ENCODE data around the gene TSPAN18. TPM values are rescaled to one million over a fixed set of nuclear protein-coding genes. Genes with fewer than 3 reads are reported as not detected.

Gene TSPAN18
- total RNA-seq, 1 experiment from 2014 or later: 13.3 TPM

DNA sequence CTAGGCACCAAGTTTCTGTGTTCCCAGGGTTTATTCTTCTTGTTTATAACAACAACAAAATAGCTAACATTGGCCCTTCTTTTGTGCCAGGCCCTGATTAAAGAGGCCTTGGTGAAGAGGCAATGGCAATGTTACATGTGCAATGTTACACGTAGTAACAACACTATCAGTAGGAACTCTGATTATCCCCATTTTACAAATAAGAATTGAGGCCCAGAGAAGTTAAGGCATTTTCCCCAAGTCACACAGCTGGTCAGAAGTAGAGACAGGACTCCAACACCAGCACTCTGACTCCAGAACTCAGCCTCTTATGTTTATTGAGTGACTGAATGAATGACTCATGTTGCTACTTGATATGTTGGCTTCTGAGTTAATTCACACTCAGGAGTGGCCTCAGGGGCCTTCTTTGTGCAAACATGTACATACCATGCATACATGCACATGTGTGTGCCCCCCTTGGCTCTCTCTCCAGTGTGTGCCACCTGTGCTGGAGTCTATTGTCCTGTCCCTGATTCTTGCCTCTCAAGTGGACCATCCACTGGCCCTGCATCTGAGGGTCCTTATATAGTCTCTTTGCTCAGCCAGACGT, 125.5 kb downstream of the TSPAN18 start:
- no peak for DNase-seq (ENCODE audit: low spot score)
- in situ Hi-C loops (cut with HindIII; ENCODE audit: low sequenced_read_pairs): loop anchor here (5.0 kb wide), 1 partner anchor 40 kb away; no protein-coding TSS in a partner anchor

DNA sequence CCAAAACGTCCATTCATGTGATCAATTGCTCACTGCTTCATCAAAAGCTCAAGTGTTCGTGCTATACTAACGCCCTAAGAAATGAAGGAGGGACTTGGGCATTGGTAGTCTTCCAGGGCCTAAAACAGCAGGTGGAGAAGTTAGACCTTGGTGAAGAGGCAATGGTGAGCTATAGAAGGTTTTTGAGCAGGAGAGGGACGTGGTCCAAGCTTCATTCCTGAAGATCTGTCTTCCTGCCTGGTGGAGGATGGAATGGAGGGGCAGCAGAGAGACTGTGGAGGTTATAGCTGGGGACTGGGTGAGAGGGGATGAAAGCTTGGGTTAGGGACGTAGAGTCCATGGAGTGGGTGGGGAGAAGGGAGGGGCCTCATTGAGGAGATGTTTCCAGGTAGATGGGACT, 126.2 kb downstream of the TSPAN18 start:
- no peak for DNase-seq (ENCODE audit: low spot score)
- in situ Hi-C loops (cut with HindIII; ENCODE audit: low sequenced_read_pairs): loop anchor here (5.0 kb wide), 1 partner anchor 39 kb away; no protein-coding TSS in a partner anchor

DNA sequence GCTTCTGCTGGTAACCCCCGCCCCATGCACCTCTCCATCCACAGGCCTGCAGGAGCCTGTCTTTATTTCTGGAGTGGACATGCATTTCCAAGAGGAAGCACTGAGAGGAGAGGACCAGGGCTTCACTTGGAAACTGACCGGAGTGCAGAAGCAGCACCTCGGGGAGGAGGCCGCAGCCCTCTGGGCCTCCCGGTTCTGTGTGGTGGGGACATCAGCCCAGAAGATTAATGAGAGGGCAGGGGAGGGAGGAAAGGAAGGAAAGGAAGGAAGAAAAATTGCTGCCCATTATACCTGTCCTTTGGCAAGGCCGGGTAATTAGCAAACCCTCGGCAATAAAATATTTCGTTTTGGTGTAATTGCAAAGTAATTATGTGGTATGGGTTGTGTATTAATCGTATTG, 126.9 kb downstream of the TSPAN18 start:
- in situ Hi-C loops (cut with HindIII; ENCODE audit: low sequenced_read_pairs): loop anchor here (5.0 kb wide), 1 partner anchor 39 kb away; no protein-coding TSS in a partner anchor
- no peak for DNase-seq (ENCODE audit: low spot score)

DNA sequence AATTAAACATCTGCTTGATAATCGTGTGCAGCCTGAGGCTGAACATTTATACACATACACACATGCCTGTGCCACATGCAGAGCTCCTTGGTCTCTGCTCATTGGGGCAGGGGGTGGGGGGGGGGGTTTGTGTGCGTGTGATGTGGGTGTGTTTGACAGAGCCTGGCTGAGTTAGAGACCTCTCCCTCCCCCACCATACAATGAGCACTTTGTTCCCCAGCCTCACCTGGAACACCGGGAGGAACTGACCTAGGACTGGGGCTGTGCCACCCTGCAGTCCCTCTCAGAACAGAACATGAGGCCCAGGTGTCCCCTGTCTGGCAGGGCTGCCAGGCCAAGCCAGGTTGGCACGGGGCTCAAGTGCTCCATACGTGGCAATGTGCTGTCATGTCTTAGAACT, 127.3 kb downstream of the TSPAN18 start:
- in situ Hi-C loops (cut with HindIII; ENCODE audit: low sequenced_read_pairs): loop anchor here (5.0 kb wide), 1 partner anchor 38 kb away; no protein-coding TSS in a partner anchor
- DNase-seq (ENCODE audit: low spot score): no peak

DNA sequence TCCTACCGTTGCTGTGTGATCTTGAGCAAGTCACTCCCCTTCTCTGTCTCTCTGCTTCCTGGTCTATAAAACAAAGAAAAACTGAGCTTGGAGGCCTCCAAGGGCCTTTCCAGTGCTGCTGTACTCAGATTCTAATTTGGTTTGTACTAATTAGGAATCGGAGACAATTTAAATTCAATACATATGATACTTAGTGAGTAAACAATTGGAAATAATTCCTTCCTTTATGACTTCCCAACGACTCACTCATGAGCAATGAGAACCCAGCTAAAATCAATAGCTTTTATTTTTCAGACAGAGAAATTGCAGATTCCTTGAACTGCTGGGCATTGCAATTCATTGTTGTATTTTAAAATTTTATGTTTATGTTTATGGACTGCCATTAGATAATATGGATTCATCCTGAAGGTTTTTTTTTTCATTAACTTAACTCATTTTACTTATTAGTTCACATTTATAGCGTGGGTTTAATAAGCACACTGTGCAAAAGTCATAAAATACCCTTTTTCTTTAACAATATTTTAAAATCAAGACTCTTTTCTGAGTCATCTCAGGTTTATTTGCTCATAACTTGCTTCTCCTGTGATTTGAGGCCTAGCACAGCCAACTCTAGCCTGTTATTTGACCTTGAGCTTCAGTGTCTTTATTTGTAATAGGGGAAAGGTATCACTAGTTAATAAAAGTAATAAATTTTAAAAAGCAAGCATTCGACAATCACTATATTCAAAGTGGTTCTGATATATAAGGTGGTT, 128.2 kb downstream of the TSPAN18 start:
- no peak for DNase-seq (ENCODE audit: low spot score)
- in situ Hi-C loops (cut with HindIII; ENCODE audit: low sequenced_read_pairs): loop anchor here (5.0 kb wide), 1 partner anchor 37 kb away; no protein-coding TSS in a partner anchor

DNA sequence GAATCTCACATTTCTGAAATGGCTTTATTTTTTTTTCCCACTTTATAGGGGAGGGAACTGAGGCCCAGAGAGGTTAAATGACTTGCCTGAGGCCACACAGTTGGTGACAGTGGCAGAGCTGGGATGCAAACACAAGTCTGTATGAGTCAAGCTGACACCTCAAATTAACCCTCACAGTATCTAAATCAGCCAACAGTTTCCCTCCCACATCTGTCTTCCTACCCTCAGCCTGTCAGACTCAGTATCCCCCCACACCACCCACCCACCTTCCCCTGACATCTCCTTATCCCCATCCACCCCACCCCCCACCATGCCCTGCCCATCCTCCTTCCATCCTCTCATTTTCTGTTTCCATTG, 128.7 kb downstream of the TSPAN18 start:
- no peak for DNase-seq (ENCODE audit: low spot score)
- in situ Hi-C loops (cut with HindIII; ENCODE audit: low sequenced_read_pairs): no loop called here

DNA sequence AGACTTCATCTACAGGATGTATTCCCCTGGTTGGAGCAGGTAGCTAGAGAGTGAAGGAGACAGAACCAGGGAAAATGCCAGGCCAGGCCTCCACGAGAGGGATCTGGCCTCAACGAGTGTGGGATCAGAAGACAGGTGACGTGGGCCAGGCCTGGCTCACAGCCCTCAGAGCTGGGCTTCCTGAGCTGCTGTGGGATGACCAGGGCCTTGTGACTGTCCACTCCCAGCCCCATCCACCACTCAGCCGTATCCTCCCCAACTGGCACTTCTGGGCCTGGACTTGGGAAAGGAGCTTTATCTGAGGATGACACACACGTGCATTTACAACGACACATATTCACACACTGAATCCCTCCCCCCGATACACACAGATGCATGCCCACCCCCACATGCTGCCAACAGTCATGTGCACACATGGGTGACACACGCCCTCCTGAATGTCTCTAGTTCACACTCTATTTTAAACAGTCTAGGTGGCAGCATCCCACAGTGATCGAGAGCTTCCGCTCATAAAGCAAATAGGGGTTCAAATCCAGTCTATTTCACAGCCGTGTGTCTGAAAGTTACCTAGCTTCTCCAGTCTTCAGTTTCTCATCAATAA, 130.8 kb downstream of the TSPAN18 start:
- in situ Hi-C loops (cut with HindIII; ENCODE audit: low sequenced_read_pairs): no loop called here
- DNase-seq (ENCODE audit: low spot score): peak; percentile 60

DNA sequence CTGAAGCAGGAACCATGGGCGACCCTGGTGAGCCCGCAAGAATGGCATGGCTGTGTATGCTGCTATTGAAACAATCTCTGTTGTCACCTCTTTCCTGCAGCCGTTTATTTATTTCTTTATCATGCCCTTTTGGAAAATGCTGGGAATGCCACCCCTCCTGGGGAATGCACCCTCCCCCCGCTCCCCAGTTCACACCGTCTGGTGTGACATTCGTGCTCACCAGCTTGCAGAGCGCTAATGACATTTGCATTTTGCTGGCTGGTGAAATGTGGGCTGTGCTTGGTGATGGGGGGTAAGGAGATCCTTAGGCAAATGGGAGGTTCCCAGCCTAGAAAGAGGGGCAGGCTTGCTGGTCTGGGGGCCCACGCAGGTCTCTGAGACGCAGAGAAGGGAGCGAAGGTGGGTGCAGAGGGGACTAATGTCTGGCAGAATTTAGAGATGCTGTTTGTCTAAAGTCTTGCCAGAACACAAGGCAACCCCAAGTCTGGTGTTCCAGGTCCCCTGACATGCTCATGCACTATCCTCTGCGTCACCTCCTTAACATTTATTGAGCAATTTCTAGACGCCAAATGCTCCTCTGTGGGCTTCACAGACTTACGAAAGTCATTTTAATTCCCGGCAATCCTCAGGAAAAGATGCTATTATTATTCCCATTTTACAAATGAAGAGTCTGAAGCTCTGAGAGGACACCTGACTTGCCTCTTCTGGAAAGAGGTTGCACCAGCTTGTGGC, 132.2 kb downstream of the TSPAN18 start:
- in situ Hi-C loops (cut with HindIII; ENCODE audit: low sequenced_read_pairs): no loop called here
- DNase-seq (ENCODE audit: low spot score): peak; percentile 69

DNA sequence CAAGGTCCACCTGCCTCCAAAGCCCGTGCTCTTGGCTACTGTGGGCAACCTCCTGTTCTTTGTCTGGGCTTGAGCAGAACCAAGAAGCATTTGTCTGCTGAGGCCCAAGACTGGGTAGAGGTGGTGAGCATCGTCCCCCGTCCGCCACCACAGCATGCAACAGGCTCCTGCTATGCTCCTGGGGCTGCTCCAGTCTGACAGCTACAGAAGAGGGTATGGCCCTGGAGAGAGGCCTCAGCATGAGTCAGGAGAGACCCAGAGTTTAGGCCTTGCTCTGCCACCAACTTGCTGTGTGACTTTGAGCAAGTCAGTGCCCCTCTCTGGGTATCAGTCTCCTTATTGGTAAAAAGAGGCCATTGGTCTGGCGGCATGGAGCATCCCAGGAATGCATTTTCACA, 132.8 kb downstream of the TSPAN18 start:
- in situ Hi-C loops (cut with HindIII; ENCODE audit: low sequenced_read_pairs): no loop called here
- DNase-seq (ENCODE audit: low spot score): no peak

DNA sequence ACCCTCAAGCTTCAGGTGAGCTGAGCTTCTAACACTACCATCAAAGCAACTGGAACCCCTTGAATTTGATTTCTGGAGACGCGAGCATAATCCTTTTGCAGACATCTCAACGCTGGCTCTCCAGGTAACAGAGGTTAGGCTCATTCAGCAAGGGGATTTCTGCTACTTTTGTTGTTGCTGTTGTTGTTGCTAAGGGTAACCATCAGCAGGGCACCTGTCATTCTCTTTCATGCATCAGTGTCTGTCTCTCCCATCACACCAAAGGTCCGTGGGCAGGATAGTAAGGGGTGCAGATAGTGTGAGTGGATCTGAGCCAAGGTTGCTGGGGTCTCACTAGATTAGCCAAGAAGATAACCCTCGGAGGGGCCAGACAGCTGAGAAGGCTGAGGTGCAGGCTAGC, 133.6 kb downstream of the TSPAN18 start:
- in situ Hi-C loops (cut with HindIII; ENCODE audit: low sequenced_read_pairs): no loop called here
- no peak for DNase-seq (ENCODE audit: low spot score)

DNA sequence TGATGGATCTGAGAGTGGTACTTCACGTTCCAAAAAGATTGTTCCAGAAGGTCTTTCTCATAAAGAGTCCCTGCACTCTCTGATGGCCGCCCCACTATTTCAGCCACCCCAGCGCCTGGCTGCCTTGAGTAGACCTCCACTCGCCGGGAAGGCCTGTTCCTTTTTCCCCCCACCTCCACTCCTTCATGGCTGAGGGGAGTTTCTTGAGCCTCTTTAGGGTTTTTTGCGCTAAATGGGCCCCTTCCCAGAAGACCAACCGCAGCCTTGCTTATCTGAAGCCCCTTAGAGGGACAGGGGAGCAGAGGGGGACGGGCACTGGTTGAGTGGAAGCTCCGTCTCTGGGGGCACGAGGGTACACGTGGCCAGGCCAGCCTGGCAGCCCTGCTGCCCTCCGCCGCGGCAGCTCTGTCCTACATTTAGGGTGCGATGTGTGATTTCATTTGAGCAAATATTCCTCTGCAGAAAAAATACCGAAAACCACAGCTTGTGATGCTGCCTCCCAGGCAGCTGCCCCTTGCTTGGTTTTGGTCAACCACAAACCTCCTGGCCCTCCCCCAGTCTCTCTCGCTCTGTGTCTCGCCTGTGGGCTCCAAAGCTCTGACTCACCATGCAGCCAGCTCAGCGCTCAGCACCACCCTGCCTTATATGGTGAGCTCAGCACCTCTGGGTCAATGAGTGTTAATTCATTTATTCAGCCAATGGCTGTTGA, 135.2 kb downstream of the TSPAN18 start:
- DNase-seq (ENCODE audit: low spot score): peak; percentile 76
- in situ Hi-C loops (cut with HindIII; ENCODE audit: low sequenced_read_pairs): no loop called here

DNA sequence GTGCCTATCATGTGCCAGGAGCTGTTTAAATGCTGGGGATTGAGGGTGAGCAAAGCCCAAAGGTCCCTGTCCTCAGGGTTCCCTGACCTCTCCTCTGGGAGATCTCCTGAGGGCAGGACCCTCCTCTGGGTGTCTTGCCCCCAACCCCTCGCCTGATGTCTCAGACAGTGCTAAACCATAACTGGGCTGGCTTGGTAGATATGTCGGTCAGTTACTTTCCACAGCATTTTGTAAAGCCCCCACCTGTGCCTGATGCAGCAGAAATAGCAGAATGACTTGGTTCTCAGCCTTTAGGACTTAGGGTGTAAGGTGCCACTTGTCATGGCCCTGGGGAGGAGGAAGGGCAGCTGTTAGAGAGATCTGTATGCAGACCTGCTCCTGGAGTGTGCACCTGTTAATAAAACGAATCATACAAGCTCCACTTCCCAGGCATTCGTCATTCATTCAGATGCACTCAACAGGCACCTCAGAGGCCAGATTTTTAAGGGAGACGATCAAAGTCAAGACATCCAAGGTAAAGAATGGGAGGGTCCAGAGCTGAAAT, 135.9 kb downstream of the TSPAN18 start:
- DNase-seq (ENCODE audit: low spot score): peak; percentile 55
- in situ Hi-C loops (cut with HindIII; ENCODE audit: low sequenced_read_pairs): no loop called here

DNA sequence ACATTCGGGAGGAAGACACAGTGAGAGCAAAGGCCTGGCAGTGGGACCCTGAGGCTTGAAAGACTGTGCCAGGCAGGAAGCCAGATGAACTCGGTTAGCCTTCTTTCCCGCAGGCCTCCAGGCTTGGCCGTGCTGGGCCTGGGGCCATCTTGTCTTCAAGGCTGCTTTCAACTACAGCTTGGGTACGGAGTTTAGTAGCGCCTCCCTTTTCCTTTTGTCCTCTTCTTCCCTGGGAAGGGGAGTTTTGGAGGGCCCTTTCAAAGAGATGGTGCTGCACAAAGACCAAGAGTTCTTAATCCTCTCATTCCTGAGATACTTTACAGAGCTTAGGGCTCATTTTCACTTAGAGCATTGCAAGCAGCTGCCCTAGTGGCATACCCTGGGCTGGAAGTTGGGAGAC, 136.5 kb downstream of the TSPAN18 start:
- in situ Hi-C loops (cut with HindIII; ENCODE audit: low sequenced_read_pairs): no loop called here

DNA sequence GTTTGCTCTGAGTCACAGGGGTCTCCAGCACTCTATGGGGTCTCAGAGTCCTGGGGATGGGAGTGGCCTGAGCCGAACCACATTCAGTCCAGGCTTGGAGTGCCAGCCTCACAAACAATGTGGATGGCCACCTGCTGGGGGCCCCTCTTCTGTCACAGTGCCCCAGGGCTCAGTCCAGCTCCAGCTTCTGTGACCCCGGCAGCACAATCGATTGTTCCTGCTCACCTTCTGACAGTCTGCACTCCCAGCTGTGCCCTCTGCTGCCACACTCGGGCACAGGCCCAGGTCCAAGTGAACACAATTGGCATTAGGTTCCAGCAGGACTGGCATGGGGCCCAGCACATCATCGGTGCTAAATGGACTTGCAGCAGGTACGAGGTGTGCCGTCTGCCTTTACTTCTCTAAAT, 139.1 kb downstream of the TSPAN18 start:
- in situ Hi-C loops (cut with HindIII; ENCODE audit: low sequenced_read_pairs): no loop called here
- DNase-seq (ENCODE audit: low spot score): peak; percentile 66

More for the DNA sequence above, 136.5 kb downstream of the TSPAN18 start:
- no peak for DNase-seq (ENCODE audit: low spot score)

DNA sequence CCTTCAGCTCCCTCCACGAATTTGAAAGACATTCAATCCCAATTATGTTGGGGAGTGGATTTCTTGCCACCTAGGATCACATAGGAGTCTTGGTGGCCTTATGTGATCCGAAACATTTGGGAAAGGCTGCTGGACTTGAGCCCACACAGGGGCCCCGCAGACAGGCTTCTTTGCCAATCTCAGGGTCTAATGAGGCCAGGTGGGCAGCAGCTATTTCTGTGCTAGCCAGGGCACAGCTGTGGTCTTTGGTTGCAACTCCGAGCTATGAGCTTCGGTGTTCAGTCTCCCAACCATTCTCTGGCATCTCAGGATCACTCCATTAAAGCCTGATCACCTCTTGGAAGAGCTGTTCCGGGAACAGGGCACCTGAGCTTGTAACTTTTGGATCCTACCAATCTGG, 139.5 kb downstream of the TSPAN18 start:
- in situ Hi-C loops (cut with HindIII; ENCODE audit: low sequenced_read_pairs): no loop called here
- DNase-seq (ENCODE audit: low spot score): peak; percentile 62

DNA sequence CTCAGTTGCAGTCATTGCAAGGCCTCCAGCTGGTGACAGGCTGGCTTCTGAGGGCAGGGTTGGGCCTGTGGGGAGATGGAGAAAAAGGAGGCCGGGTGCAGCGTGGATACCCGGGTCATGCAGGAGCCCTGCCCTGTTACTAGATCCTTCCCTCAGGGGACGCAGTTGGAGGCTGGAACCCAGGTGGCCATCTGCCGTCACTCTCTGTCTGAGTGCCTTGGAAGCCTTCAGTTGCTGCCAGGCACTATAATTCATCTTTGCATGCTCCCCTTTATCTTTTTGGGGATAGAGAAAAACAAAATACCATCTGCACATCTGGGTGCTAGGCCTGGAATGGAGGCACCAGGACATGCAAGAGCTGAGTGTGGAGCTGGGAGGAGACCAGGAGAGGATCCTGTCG, 141.3 kb downstream of the TSPAN18 start:
- in situ Hi-C loops (cut with HindIII; ENCODE audit: low sequenced_read_pairs): no loop called here
- DNase-seq (ENCODE audit: low spot score): no peak

DNA sequence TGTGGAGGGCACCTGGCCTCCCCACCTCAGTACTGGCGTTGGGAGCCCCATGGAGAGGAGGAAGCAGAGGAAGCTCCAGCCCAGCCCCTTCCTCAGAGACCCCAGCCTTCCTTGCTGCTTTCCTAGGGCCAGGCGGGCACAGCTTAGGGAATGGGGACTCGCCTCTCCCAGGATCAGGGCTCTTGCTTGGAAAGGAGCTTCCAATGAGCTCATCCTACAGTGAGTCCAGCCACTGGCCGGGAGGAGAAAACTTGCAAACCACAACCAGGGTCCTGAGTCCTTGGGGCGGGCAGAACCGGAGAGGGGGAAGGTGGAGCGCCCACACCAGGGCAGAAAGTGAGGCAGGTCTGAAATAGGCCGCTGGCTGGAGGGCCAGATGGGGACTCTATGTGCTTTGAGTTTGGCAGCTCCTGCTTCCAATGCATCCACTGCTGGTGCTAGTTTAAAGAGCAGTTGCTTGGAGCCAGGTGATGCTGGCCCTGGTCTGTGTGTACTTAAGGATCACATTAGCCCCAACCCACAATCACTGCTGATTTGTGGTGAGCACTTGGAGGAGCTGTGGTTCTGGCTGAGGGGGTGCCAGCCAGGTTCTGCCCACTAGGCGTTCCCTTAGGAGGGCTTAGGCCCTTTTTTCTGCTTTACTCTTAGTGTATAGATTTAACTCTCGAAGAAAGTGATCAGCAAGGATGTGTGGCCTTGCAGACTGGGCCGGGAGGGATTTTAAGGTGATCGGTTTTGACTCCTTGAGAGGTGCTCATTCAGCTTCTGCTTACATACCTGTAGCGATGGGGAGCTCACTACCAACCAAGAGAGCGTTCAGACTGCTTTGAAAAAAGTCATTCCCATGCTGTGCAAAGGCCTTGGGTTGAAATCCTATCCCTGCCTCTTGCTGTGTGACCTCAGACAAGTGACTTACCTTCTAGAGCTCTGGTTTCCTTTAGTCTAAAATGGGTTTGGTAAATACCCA, 142.0 kb downstream of the TSPAN18 start:
- DNase-seq (ENCODE audit: low spot score): no peak
- in situ Hi-C loops (cut with HindIII; ENCODE audit: low sequenced_read_pairs): no loop called here

DNA sequence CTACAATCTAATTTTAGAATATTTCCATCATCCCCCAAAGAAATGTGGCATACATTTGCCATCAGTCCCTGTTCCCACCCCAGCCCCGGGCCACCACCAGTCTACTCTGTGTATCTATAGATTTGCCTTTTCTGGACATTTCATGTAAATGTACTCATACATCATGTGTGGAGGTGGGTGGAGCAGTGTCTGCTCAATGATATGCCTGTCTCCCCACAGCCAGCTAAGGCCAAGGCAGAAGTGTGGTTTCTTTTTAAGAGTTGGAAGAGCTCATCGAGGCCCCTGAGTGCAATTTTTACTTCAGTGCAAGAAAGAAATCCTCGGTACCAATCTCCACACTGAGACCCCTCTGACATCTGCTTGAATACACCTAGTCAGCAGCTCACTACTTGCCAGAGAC, 143.4 kb downstream of the TSPAN18 start:
- in situ Hi-C loops (cut with HindIII; ENCODE audit: low sequenced_read_pairs): no loop called here
- DNase-seq (ENCODE audit: low spot score): no peak

Measured in G401 (cell line).